ENCODE results near the gene IGSF6.
A peak's percentile ranks its signal among the peaks of the same experiment; 100 is the strongest.

IGSF6 gene

GRCh38 chr16:21663889-21664647 lies 11.7 kb upstream of the IGSF6 start, which contains the start of gene OTOA:
Gene OTOA (plus strand): TSS chr16:21663968. CDS start chr16:21678515, 14,547 bp downstream.
- WGBS (ENCODE audit: extremely low coverage, insufficient coverage, insufficient read length): no CpG with 5 or more reads among the region's 45 CpGs
- Histone ChIP-seq H3K18ac (ENCODE audit: low read length) (no peak within 1 kb of the TSS), H2BK120ac (ENCODE audit: insufficient read depth, low read length, poor library complexity) (no peak within 1 kb of the TSS)

GRCh38 chr16:21659124-21659523 lies 6.7 kb upstream of the IGSF6 start:
- WGBS (ENCODE audit: extremely low coverage, insufficient coverage, insufficient read length): no CpG with 5 or more reads among the region's 4 CpGs
- H2BK12ac ChIP-seq (ENCODE audit: low read length): no peak overlapping the region
- peaks cover 0 to 2% of the 10 kb centered on the region in 2 experiments for H3K36me3 ChIP-seq (ENCODE audit: control insufficient read depth in 1 of 2, insufficient read depth in 2 of 2, low read length in 2 of 2)
- H4K91ac ChIP-seq (ENCODE audit: low read depth, low read length): no peak overlapping the region
- no peak overlapping the region for H4K8ac ChIP-seq (ENCODE audit: low read depth, low read length)
- no peak overlapping the region for H3K18ac ChIP-seq (ENCODE audit: low read length)
- H3K79me1 ChIP-seq (ENCODE audit: low read length): no peaks in the 10 kb centered on the region
- H3K27ac ChIP-seq (ENCODE audit: low read depth, low read length): no peak overlapping the region
- H2AFZ ChIP-seq (ENCODE audit: insufficient read depth, low read length, poor library complexity): no peak overlapping the region
- no peak overlapping the region for H2BK5ac ChIP-seq (ENCODE audit: low read depth, low read length, poor library complexity)
- no peak overlapping the region for H3K23ac ChIP-seq (ENCODE audit: low read length)
- no peaks in the 10 kb centered on the region for H3K4me1 ChIP-seq (ENCODE audit: control insufficient read depth in 1 of 2, insufficient read depth in 2 of 2, low read length in 2 of 2)
- no peak overlapping the region for H2BK120ac ChIP-seq (ENCODE audit: insufficient read depth, low read length, poor library complexity)
- peaks cover 7% of the 10 kb centered on the region for H3K27me3 ChIP-seq (ENCODE audit: insufficient read depth, low read length)
- H3K79me2 ChIP-seq (ENCODE audit: control insufficient read depth, insufficient read depth, low read length, poor library complexity): no peaks in the 10 kb centered on the region
- no peaks in the 10 kb centered on the region for H3K9me3 ChIP-seq (ENCODE audit: insufficient read depth, low read depth, low read length)
- H3K9ac ChIP-seq (ENCODE audit: low read length): no peak overlapping the region
- DNase-seq: no peak
- no peak overlapping the region for H3K4ac ChIP-seq (ENCODE audit: low read depth, low read length)
- no peak overlapping the region for H3K4me3 ChIP-seq (ENCODE audit: low read depth, low read length)
- H3K14ac ChIP-seq (ENCODE audit: low read length): no peak overlapping the region
- no peak overlapping the region for H2AK5ac ChIP-seq (ENCODE audit: low read length)
- H4K12ac ChIP-seq (ENCODE audit: low read depth, low read length): no peak overlapping the region
- H3K4me2 ChIP-seq (ENCODE audit: low read length): no peak overlapping the region

More at GRCh38 chr16:21663889-21664647, 11.7 kb upstream of the IGSF6 start, which contains the start of gene OTOA:
- no peaks in the 10 kb centered on the region for H3K79me2 ChIP-seq (ENCODE audit: control insufficient read depth, insufficient read depth, low read length, poor library complexity)
- H3K14ac ChIP-seq (ENCODE audit: low read length): no peak within 1 kb of the TSS
- peaks cover 5 to 8% of the 10 kb centered on the region in 2 experiments for H3K4me1 ChIP-seq (ENCODE audit: control insufficient read depth in 1 of 2, insufficient read depth in 2 of 2, low read length in 2 of 2)
- no peak within 1 kb of the TSS for H3K27ac ChIP-seq (ENCODE audit: low read depth, low read length)
- H2AFZ ChIP-seq (ENCODE audit: insufficient read depth, low read length, poor library complexity): no peak within 1 kb of the TSS
- H3K36me3 ChIP-seq (ENCODE audit: control insufficient read depth in 1 of 2, insufficient read depth in 2 of 2, low read length in 2 of 2): no peaks in the 10 kb centered on the region
- H3K9ac ChIP-seq (ENCODE audit: low read length): no peak within 1 kb of the TSS
- no peak within 1 kb of the TSS for H3K4ac ChIP-seq (ENCODE audit: low read depth, low read length)
- H4K12ac ChIP-seq (ENCODE audit: low read depth, low read length): no peak within 1 kb of the TSS
- no peak within 1 kb of the TSS for H3K23ac ChIP-seq (ENCODE audit: low read length)
- no peak within 1 kb of the TSS for H3K4me3 ChIP-seq (ENCODE audit: low read depth, low read length)
- no peak within 1 kb of the TSS for H4K91ac ChIP-seq (ENCODE audit: low read depth, low read length)
- peak within 1 kb of the TSS; percentile 26 for H3K4me2 ChIP-seq (ENCODE audit: low read length)
- H2AK5ac ChIP-seq (ENCODE audit: low read length): no peak within 1 kb of the TSS
- H2BK5ac ChIP-seq (ENCODE audit: low read depth, low read length, poor library complexity): no peak within 1 kb of the TSS
- no peak for DNase-seq
- H3K27me3 ChIP-seq (ENCODE audit: insufficient read depth, low read length): peaks cover 8% of the 10 kb centered on the region
- H3K9me3 ChIP-seq (ENCODE audit: insufficient read depth, low read depth, low read length): no peaks in the 10 kb centered on the region
- no peaks in the 10 kb centered on the region for H3K79me1 ChIP-seq (ENCODE audit: low read length)
- H4K8ac ChIP-seq (ENCODE audit: low read depth, low read length): no peak within 1 kb of the TSS
- H2BK12ac ChIP-seq (ENCODE audit: low read length): no peak within 1 kb of the TSS

- Histone ChIP-seq H4K8ac (ENCODE audit: low read depth, low read length) (no peak overlapping the region), H3K18ac (ENCODE audit: low read length) (no peak overlapping the region), H2BK120ac (ENCODE audit: insufficient read depth, low read length, poor library complexity) (no peak overlapping the region), H4K91ac (ENCODE audit: low read depth, low read length) (no peak overlapping the region), H3K27me3 (ENCODE audit: insufficient read depth, low read length) (no peaks in the 10 kb centered on the region), H2BK5ac (ENCODE audit: low read depth, low read length, poor library complexity) (no peak overlapping the region), H3K4me2 (ENCODE audit: low read length) (no peak overlapping the region), H3K9me3 (ENCODE audit: insufficient read depth, low read depth, low read length) (no peaks in the 10 kb centered on the region), H2AK5ac (ENCODE audit: low read length) (no peak overlapping the region), H3K79me2 (ENCODE audit: control insufficient read depth, insufficient read depth, low read length, poor library complexity) (no peaks in the 10 kb centered on the region), H4K12ac (ENCODE audit: low read depth, low read length) (no peak overlapping the region), H2AFZ (ENCODE audit: insufficient read depth, low read length, poor library complexity) (no peak overlapping the region), H3K14ac (ENCODE audit: low read length) (no peak overlapping the region), H3K4me3 (ENCODE audit: low read depth, low read length) (no peak overlapping the region), H3K4me1 (ENCODE audit: control insufficient read depth in 1 of 2, insufficient read depth in 2 of 2, low read length in 2 of 2) (no peaks in the 10 kb centered on the region), H3K27ac (ENCODE audit: low read depth, low read length) (no peak overlapping the region), H2BK12ac (ENCODE audit: low read length) (no peak overlapping the region), H3K79me1 (ENCODE audit: low read length) (no peaks in the 10 kb centered on the region), H3K23ac (ENCODE audit: low read length) (no peak overlapping the region), H3K4ac (ENCODE audit: low read depth, low read length) (no peak overlapping the region), H3K36me3 (ENCODE audit: control insufficient read depth in 1 of 2, insufficient read depth in 2 of 2, low read length in 2 of 2) (peaks cover 0 to 2% of the 10 kb centered on the region in 2 experiments), H3K9ac (ENCODE audit: low read length) (no peak overlapping the region)
- WGBS (ENCODE audit: extremely low coverage, insufficient coverage, insufficient read length): no CpG with 5 or more reads among the region's 4 CpGs
- DNase-seq: peak in 1 of 2 donors; percentile 69
These were observed 4.7 kb upstream of the IGSF6 start for GRCh38 chr16:21656795-21657768.

GRCh38 chr16:21654881-21655280 lies 2.5 kb upstream of the IGSF6 start:
- H3K27ac ChIP-seq (ENCODE audit: low read depth, low read length): no peak overlapping the region
- no peaks in the 10 kb centered on the region for H3K9me3 ChIP-seq (ENCODE audit: insufficient read depth, low read depth, low read length)
- no peak overlapping the region for H2AFZ ChIP-seq (ENCODE audit: insufficient read depth, low read length, poor library complexity)
- no peak overlapping the region for H4K12ac ChIP-seq (ENCODE audit: low read depth, low read length)
- DNase-seq: no peak
- no peaks in the 10 kb centered on the region for H3K27me3 ChIP-seq (ENCODE audit: insufficient read depth, low read length)
- no peak overlapping the region for H3K18ac ChIP-seq (ENCODE audit: low read length)
- H3K4me3 ChIP-seq (ENCODE audit: low read depth, low read length): no peak overlapping the region
- no peak overlapping the region for H4K8ac ChIP-seq (ENCODE audit: low read depth, low read length)
- no peak overlapping the region for H3K14ac ChIP-seq (ENCODE audit: low read length)
- H3K23ac ChIP-seq (ENCODE audit: low read length): peak overlapping the region; percentile 61
- H3K4me1 ChIP-seq (ENCODE audit: control insufficient read depth in 1 of 2, insufficient read depth in 2 of 2, low read length in 2 of 2): no peaks in the 10 kb centered on the region
- H3K79me2 ChIP-seq (ENCODE audit: control insufficient read depth, insufficient read depth, low read length, poor library complexity): no peaks in the 10 kb centered on the region
- H2BK12ac ChIP-seq (ENCODE audit: low read length): no peak overlapping the region
- H3K4ac ChIP-seq (ENCODE audit: low read depth, low read length): no peak overlapping the region
- H2AK5ac ChIP-seq (ENCODE audit: low read length): no peak overlapping the region
- peaks cover 0 to 2% of the 10 kb centered on the region in 2 experiments for H3K36me3 ChIP-seq (ENCODE audit: control insufficient read depth in 1 of 2, insufficient read depth in 2 of 2, low read length in 2 of 2)
- WGBS (ENCODE audit: extremely low coverage, insufficient coverage, insufficient read length): no CpG with 5 or more reads among the region's 2 CpGs
- H2BK120ac ChIP-seq (ENCODE audit: insufficient read depth, low read length, poor library complexity): no peak overlapping the region
- no peak overlapping the region for H2BK5ac ChIP-seq (ENCODE audit: low read depth, low read length, poor library complexity)
- H3K9ac ChIP-seq (ENCODE audit: low read length): no peak overlapping the region
- no peak overlapping the region for H4K91ac ChIP-seq (ENCODE audit: low read depth, low read length)
- no peaks in the 10 kb centered on the region for H3K79me1 ChIP-seq (ENCODE audit: low read length)
- no peak overlapping the region for H3K4me2 ChIP-seq (ENCODE audit: low read length)
